22Rv1 (cell line): Measurements from ENCODE around the gene MLH1.

Experiments
- ZFX ChIP-seq: fragments of 450-650 bp; IDR thresholded peaks from 2 replicates; pipeline ENCODE4 v1.6.1; 2017; ENCODE audit warnings: antibody characterized with exemption, borderline replicate concordance
- TF ChIP-seq, protein P1 (sequence below): fragments of 450-650 bp; IDR thresholded peaks from 2 replicates; pipeline ENCODE4 v1.5.1; 2017; ENCODE audit warnings: mild to moderate bottlenecking

- TF ChIP-seq ZFX = no peak
- TF ChIP-seq, protein P1, sequence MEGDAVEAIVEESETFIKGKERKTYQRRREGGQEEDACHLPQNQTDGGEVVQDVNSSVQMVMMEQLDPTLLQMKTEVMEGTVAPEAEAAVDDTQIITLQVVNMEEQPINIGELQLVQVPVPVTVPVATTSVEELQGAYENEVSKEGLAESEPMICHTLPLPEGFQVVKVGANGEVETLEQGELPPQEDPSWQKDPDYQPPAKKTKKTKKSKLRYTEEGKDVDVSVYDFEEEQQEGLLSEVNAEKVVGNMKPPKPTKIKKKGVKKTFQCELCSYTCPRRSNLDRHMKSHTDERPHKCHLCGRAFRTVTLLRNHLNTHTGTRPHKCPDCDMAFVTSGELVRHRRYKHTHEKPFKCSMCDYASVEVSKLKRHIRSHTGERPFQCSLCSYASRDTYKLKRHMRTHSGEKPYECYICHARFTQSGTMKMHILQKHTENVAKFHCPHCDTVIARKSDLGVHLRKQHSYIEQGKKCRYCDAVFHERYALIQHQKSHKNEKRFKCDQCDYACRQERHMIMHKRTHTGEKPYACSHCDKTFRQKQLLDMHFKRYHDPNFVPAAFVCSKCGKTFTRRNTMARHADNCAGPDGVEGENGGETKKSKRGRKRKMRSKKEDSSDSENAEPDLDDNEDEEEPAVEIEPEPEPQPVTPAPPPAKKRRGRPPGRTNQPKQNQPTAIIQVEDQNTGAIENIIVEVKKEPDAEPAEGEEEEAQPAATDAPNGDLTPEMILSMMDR = no peak
Observed at GRCh38 chr3:37093481-37093880, 100.2 kb downstream of the MLH1 start.
